Activated CD8-positive, alpha-beta memory T cell treated with anti-CD3 and anti-CD28 coated beads for 24 hours (primary cell): ENCODE data around the gene RFX7.

ENCODE experiments used
- DNase-seq: peaks from one replicate; pipeline ENCODE4 v3.0.0-alpha.2; 2020

Gene RFX7

GRCh38 chr15:56042498-56042897, 201.2 kb downstream of the RFX7 start:
- no peak for DNase-seq

DNA sequence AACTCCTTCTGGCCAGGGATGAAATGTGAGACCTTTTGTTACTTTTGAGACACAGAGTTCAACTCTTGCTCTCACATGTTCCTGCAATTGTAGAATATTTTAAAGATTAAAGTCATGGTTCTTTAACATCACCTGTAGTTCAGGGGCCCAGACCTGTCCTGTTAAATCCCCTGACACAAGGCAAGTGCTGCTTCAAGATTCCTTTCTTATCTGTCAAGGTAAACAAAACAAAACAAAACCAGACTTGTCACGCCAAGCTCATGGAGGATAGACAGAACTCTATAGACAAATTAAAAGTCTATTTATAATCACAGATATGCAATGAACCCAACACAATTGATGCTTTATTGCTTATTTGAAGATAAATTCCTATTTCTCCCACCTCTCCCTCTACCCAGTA, 201.6 kb downstream of the RFX7 start:
- no peak for DNase-seq

- no peak for DNase-seq
These were observed 203.3 kb downstream of the RFX7 start for GRCh38 chr15:56040081-56041035.

- no peak for DNase-seq
These were observed 205.0 kb downstream of the RFX7 start for GRCh38 chr15:56038707-56039106.

DNA sequence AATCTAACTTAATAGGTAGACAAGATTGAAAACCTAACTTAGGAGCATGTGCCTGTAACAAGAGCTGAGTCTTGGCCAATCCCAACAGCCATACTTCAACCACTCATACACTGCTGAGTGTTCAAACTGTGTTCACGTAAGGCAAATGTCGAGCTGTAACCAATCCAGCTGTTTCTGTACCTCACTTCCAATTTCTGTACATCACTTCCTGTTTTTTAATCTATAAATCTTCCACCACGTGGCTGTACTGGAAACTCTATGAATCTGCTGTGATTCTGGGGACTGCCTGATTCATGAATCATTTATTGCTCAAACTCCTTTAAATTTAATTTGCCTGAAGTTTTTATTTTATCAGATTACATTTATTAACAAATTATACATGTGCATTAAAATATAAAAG, 205.7 kb downstream of the RFX7 start:
- no peak for DNase-seq
